Measurements from ENCODE around the gene C21orf58.
A peak's percentile ranks its signal among the peaks of the same experiment; 100 is the strongest.
"Not testable (repeated sequence)": the region's sequence is repeated elsewhere in the genome, so short reads cannot be mapped to it uniquely, and the experiment has no call there.

The C21orf58 gene

DNA sequence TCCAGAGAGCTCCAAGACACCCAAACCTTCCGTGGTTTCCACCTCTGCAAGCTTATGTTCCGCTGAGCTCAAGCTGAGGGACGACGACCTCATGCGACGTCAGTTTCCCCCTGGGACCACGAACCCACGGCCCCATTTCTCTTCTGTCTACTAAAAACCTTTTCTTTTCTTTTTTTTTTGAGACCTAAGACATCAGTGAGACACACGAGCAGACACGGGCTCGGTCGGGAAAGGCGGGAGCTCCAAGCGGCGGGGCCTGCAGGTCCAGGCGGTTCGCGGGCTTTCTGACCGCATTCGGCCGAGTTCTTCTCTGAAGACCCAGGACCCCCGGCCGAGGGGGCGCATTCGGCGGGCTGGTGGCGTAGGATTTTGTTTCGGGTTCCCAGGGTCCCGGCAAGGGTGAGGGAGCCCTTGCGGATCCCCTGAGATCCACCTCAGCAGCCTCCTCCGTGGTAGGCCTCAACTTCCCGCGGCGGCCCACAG is 402 bp downstream of the C21orf58 start:
- DNase-seq = no peak

DNA sequence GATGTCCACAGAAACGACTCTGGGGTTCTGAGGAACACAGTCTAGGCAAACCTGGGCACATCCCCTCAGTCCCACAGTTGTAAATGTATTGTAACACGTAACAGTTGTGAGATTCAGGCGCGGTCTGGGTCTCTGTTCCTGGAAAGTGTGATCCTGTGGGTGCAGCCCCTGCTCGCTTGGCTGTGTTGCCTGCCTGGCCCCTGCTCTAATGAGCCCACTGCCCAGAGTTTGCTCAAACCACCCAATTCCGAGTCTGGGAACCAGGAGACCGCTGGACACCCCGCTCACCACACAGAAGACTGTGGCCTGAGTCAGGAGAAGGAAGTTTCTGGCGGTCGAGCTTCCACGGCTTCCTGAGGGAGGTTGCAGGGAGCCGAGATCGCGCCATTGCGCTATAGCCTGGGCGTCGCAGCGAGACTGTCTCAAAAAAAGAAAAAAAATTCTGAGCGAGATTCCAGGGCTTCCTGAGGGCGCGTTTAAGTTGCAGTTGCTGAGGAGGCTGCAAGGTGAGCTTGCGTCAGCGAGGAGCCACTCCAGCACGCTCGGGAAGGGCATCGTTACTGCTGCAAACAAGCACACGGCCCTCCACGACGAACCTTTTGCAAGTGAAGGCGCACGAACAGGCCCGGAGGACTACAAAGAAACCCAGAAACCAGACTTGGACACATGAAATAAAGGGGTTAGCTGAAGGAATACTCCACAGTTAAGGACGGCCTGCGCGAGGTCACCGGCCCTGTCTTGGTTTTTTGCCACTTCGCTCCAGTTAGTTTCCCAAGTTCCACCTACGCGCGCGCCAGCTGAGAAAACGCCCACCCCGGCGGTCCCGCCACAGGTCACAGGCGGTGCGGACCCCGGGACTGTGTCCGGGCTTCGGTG is 1.1 kb downstream of the C21orf58 start:
- DNase-seq = no peak

- no peak for DNase-seq
These were observed 3.3 kb downstream of the C21orf58 start for GRCh38 chr21:46320331-46320801.

DNA sequence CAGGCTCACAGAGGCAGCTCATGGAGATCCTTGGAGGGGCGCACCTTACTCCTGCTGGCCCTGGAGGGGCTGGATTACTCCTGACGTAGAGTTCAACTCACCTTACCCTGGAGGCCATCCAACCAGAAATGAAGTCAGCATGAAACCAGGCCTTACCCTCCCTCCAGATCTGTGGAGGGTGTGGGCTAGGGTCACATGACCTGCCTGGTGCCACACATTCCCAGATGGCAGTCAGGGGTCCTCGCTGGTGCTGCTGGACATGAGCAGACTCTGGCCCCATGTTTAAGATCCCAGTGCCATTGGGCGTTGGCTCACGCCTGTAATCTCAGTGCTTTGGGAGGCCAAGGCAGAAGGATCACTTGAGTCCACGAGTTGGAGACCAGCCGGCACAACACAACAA is 4.5 kb downstream of the C21orf58 start:
- no peak for DNase-seq

DNA sequence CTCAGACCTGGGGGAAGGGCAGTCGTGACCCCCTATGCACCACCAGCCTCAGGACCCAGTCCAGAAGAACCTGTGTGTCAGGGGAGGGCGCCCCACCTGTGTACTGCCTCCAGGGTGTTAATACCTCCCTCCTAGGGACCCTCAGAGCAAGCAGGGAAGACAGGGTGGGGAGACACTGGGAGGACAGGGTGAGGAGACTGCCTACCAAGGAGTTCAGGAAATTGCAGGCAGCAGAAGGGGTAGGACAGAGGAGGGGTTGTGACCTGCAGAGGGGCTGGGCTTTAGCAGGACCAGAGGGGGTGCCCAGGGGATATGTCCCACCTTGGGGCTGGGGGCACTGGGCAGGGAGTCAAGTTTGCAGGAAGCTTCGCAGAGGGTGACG is 5.2 kb downstream of the C21orf58 start:
- no peak for DNase-seq

DNA sequence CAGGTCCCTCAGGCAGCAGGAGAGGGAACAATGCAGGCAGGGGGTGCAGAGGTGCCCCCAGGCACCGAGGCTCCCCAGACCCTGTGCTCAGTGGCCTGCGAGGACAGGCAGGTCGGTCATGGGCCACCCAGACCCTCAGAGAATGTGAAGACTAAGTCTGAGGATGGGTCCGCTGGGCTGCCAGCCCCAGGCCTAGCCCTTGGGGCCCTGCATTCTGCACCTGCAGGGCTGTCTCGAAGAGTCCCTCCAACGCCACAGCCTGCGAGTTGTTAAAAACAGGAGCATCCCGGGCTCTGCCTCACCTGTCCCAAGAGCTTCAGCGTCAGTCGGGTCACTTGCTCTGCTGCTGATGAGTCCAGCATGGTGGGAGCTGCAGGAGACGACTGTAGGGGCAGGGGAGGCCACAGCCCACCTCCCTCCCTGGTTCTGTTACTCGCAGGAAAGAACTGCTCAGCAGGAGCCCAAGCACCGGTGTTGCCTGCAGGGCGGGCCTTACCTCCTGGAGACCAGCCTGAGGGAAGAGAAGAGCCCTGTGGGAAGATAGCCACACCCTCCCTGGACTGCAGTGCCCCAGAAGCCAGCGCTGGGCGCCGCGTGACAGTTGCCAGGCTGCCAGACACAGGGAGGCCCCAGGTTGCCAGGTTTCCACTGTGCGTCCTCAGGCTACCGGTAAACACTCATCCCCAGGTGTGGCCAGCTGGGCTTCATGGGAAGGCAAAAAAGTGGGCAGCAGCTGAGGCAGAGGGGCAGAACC is 5.8 kb downstream of the C21orf58 start:
- DNase-seq = peak; percentile 38

DNA sequence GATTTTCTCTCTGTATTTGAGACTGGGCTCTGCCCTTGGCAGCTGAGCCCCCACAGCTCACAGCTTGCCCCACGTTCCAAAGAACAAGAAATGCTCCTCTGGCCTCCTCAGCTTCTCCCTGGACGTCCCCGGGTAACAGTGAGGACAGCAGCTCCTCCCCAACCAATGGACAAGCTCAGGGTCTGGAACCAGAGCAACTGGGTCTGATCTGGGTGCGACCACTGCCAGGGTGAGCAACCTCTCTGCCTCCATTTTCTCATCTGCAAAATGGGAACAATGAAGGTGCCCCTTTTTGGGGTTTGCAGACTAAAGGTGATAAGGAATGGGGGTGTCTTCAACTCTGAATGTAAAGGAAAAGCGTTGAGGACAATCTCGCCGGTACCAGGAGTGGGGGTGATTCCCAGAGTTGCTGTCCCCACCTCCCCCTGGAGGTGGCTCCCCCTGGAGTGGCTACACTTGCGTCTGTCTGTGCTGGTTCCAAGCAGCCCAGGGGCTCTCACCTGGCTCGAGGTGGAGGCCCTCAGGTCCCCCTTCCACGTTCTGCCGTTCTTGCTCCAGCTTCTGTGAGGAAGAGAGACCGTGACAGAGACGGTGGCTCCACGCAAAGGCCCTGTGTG is 6.9 kb downstream of the C21orf58 start:
- no peak for DNase-seq

DNA sequence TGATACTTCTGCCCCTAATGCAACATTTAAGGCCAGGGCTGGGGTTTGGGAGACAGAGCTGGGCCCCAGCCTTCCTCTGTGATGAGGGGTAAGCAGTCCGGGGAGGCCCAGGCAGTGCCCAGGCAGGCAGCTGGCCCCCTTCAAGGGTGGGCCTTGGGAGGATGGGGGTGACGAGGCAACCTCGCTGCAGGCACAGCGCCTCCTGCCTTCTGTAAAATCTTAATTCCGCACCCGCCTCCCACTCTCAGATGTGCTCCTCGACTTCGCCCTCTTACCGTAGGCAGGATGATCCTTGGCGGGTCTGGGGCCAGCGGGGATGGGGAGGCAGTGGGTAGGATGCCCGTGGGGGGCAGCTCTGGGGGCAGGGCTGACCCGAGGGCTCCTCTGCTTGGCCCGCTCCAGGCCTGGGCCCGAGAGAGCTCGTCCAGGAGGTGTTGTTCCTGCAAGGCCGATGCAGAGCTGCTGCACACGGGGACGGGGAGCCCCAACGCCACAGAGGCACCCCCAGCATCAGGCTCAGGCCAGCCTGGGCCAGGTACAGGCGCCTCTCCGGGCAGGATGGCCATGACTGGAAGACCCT is 9.1 kb downstream of the C21orf58 start:
- no peak for DNase-seq

DNA sequence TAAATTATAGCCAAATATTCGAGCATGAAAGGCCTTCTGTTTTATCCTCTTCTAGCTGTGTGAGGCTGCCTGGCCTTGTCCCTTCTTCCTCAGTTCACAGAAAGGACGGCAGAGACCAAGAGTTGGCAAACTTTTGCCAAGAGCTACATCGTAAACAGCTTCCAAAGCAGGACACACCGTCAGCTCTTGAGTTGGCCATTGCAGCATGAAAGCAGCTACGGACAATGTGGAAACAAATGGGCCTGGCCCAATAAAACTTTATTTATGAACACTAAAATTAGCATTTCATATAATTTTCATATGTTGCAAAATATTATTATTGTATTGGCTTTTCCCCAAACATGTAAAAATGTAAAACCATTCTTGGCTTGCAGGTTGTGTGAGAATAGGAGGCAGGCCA is 10.7 kb downstream of the C21orf58 start:
- DNase-seq = no peak

GRCh38 chr21:46311568-46311967 is 12.1 kb downstream of the C21orf58 start:
- DNase-seq = no peak

- not testable (repeated sequence) for DNase-seq
These were observed 13.4 kb downstream of the C21orf58 start for GRCh38 chr21:46310260-46310659.

- DNase-seq = no peak
These were observed 15.2 kb downstream of the C21orf58 start for GRCh38 chr21:46308431-46308830.

DNA sequence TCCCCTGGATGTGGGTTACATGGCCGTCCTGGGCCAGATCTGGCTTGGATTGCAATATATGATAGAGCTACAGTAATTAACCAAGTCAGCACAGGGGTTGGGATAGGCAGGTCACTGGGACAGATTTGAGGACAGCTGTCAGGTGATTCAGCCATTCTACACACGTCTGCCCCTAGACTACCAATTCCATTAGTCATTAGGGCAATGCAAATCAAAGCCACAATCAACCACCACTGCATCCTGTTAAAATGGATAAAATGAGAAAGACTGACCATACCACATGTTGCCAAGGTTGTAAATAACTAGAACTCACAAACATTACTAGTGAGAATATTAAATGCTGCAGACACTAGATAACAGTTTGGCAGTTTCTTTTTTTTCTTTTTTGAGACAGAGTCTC is 16.0 kb downstream of the C21orf58 start:
- DNase-seq = no peak

GRCh38 chr21:46304955-46305354 is 18.7 kb downstream of the C21orf58 start:
- DNase-seq = no peak

GRCh38 chr21:46304437-46304836 is 19.2 kb downstream of the C21orf58 start:
- no peak for DNase-seq

DNA sequence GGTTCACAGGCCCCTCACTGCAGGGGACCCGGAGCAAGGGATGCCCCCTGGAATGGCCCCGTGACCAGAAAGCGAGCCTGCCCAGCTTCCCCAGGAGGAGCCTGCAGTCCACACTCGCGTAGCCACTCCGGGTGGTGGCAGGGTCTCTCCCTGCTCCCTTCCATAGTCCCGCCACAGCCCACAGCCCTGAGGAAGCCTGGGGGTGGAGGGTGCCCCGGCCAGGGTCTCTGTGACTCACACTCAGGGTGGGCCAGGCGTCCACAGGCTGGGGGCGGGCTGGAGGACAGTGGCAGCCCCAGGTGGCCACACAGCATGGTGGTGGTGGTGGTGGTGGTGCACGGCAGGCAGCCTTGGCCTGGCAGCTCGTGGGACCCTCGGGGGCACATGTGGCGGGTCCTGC is 21.9 kb downstream of the C21orf58 start:
- no peak for DNase-seq

- DNase-seq = no peak
These were observed 24.5 kb downstream of the C21orf58 start for GRCh38 chr21:46299167-46299566.

GRCh38 chr21:46297338-46298271 is 26.1 kb downstream of the C21orf58 start:
- DNase-seq = no peak

GRCh38 chr21:46295996-46296752 is 27.5 kb downstream of the C21orf58 start:
- DNase-seq = peak; percentile 1

DNA sequence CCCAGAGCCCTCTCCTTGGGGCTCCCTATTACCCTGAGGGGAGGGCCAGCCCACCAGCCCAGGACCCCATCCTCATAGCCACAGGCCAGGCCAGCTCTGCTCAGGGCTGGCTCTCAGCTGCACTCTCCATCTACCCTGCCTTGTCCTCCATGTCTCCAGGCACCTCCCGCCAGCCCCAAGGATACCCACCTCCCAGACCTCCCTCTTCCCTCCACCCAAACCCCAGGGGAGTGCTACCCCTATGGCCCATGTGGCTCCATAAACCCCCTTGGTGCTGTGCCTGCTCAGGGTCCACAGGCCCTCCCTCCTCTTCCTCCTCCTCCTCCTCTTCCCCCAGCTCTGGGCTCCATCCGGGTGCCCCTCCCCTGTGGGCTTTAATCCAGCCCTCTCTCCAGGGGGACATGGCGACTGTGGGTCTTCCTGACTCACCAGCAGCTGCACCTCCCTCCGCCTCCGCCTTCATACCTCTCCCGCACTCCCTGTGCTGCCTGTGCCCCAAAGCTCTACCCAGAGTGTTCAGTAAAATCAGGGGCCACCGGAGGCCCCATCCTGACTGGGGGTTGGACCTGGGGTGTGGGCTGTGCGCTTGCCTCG is 28.4 kb downstream of the C21orf58 start:
- no peak for DNase-seq

All from NCI-H774 (cell line).